Smooth muscle cell (in vitro differentiated cells): ENCODE results near the gene TET3. TPM values are rescaled to one million over a fixed set of nuclear protein-coding genes. Genes with fewer than 3 reads are reported as not detected.

ENCODE experiments used
- DNase-seq: peaks from one replicate; lab custom pipeline; 2025; ENCODE audit not compliant: unreplicated experiment; lab: John Stamatoyannopoulos, UW
- H2AFZ ChIP-seq: fragments of 200-600 bp; sonication (generic); 2 replicates; pipeline ENCODE4 v1.6.0; 2016; ENCODE audit warnings: antibody characterized with exemption, low read depth, mild to moderate bottlenecking
- H3F3A ChIP-seq: fragments of 200-600 bp; sonication (generic); 2 replicates; pipeline ENCODE4 v1.6.0; 2017; ENCODE audit warnings: antibody characterized with exemption, low read depth
- H3K27ac ChIP-seq: fragments of 200-600 bp; sonication (generic); 2 replicates; pipeline ENCODE4 v1.5.1; 2016; ENCODE audit warnings: low read depth, mild to moderate bottlenecking
- H3K27me3 ChIP-seq: fragments of 200-600 bp; sonication (generic); 2 replicates; pipeline ENCODE4 v1.6.1; 2016; ENCODE audit warnings: low read depth, mild to moderate bottlenecking
- H3K36me3 ChIP-seq: fragments of 200-600 bp; sonication (generic); 2 replicates; pipeline ENCODE4 v1.5.1; 2016; ENCODE audit warnings: low read depth
- H3K4me1 ChIP-seq: fragments of 200-600 bp; sonication (generic); 2 replicates; pipeline ENCODE4 v1.5.1; 2016; ENCODE audit warnings: low read depth
- H3K4me2 ChIP-seq: fragments of 200-600 bp; sonication (generic); 2 replicates; pipeline ENCODE4 v1.6.0; 2016; ENCODE audit warnings: mild to moderate bottlenecking
- H3K4me3 ChIP-seq: fragments of 200-600 bp; sonication (generic); 2 replicates; pipeline ENCODE4 v1.5.1; 2016; ENCODE audit warnings: mild to moderate bottlenecking
- H3K79me2 ChIP-seq: fragments of 200-600 bp; sonication (generic); 2 replicates; pipeline ENCODE4 v1.6.0; 2016; ENCODE audit warnings: low read depth, mild to moderate bottlenecking
- H3K9ac ChIP-seq: fragments of 200-600 bp; sonication (generic); 2 replicates; pipeline ENCODE4 v1.6.0; 2016; ENCODE audit warnings: low read depth
- H3K9me3 ChIP-seq: fragments of 200-600 bp; sonication (generic); replicated peaks from 2 replicates; pipeline ENCODE4 v1.5.1; 2016; ENCODE audit warnings: low read depth
- H4K20me1 ChIP-seq: fragments of 200-600 bp; sonication (generic); 2 replicates; pipeline ENCODE4 v1.6.0; 2016; ENCODE audit warnings: low read depth
- WGBS: methylation state at CpG from one replicate; pipeline ENCODE4 v1.1.7; 2016; ENCODE audit warnings: low lambda C conversion rate; 5-methylcytosine and 5-hydroxymethylcytosine counted together
- polyA plus RNA-seq: library from polyadenylated mRNA; unstranded; fragments of >200 nt; fragmentation: Nextera tagmentation; extraction: Ambion mirVana; gene quantifications from 2 replicates; pipeline ENCODE4 v1.2.1, GENCODE V29; 2016
- total RNA-seq: library from RNA; depleted of rRNA; stranded (reverse); fragments of >200 nt; gene quantifications from 2 replicates; pipeline ENCODE4 v1.2.3, GENCODE V29; 2014
- TF ChIP-seq, protein P1 (sequence below): fragments of 200-600 bp; sonication (generic); IDR thresholded peaks from 2 replicates; pipeline ENCODE4 v1.5.1; 2017; ENCODE audit warnings: borderline replicate concordance, mild to moderate bottlenecking, antibody characterized with exemption; ENCODE audit not compliant: insufficient read depth, poor library complexity, severe bottlenecking

TET3 gene
- total and polyA plus RNA-seq, 2 experiments from 2014 or later, result 3.2 to 12.7 TPM

DNA sequence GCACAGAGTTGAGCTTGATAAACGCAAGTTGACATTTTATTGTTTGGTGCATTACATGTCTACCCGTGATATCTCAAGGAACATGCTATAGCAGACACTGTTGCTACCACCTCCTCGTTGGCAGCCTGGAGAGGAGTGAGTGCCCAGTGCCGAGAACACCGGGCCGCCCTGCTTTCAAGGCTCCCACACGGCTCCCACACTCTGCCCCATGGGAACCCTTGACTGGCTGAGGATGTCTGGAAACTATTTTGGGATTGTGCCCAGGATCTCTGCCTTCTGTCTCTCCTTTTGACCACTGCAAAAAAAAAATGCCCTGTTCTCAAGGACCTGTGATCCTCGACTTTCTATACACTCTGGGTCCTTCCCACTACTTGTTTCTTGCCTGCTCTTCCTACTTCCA lies 21.1 kb downstream of the TET3 start:
- Histone ChIP-seq H3K4me1 (peaks cover 57% of the 10 kb centered on the region), H2AFZ (no peak overlapping the region), H3K9me3 (no peaks in the 10 kb centered on the region), H3K36me3 (no peaks in the 10 kb centered on the region), H3K27me3 (no peaks in the 10 kb centered on the region), H3F3A (peaks cover 13% of the 10 kb centered on the region), H3K79me2 (peaks cover 65% of the 10 kb centered on the region), H3K9ac (no peak overlapping the region), H4K20me1 (peaks cover 86% of the 10 kb centered on the region), H3K4me3 (no peak overlapping the region), H3K4me2 (peak overlapping the region; percentile 100), H3K27ac (no peak overlapping the region)
- 82% methylated on average over 8 of the region's 8 CpGs for WGBS
- no peak for DNase-seq
- TF ChIP-seq, protein P1, sequence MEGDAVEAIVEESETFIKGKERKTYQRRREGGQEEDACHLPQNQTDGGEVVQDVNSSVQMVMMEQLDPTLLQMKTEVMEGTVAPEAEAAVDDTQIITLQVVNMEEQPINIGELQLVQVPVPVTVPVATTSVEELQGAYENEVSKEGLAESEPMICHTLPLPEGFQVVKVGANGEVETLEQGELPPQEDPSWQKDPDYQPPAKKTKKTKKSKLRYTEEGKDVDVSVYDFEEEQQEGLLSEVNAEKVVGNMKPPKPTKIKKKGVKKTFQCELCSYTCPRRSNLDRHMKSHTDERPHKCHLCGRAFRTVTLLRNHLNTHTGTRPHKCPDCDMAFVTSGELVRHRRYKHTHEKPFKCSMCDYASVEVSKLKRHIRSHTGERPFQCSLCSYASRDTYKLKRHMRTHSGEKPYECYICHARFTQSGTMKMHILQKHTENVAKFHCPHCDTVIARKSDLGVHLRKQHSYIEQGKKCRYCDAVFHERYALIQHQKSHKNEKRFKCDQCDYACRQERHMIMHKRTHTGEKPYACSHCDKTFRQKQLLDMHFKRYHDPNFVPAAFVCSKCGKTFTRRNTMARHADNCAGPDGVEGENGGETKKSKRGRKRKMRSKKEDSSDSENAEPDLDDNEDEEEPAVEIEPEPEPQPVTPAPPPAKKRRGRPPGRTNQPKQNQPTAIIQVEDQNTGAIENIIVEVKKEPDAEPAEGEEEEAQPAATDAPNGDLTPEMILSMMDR, result no peak

DNA sequence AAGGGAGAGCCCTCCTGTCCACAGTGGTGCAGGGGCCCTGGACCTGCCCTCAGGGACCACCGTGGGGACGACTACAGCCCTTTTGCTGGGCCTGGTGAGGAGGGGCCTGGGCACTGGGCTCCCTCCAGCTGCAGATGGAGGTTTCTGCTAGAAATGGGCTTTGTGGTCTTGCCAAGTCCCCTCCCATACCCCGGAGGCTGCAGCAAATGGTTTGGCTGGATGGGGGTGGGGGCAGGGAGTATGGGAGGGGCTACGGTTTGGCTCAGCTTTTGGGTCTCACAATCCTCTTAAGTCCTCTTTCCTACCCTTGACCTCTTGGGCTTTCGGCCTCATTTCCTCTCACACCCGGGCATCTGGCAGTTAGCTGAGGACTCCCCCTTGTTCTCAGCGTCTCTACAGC lies 21.7 kb downstream of the TET3 start:
- no peak overlapping the region for H3K9ac ChIP-seq
- no peak overlapping the region for H2AFZ ChIP-seq
- WGBS, result 44% methylated on average over 7 of the region's 7 CpGs
- TF ChIP-seq, protein P1, result no peak
- H4K20me1 ChIP-seq, result peaks cover 86% of the 10 kb centered on the region
- no peak overlapping the region for H3K27ac ChIP-seq
- DNase-seq, result no peak
- no peaks in the 10 kb centered on the region for H3K27me3 ChIP-seq
- no peak overlapping the region for H3K4me3 ChIP-seq
- H3K9me3 ChIP-seq, result no peaks in the 10 kb centered on the region
- peaks cover 6% of the 10 kb centered on the region for H3F3A ChIP-seq
- H3K36me3 ChIP-seq, result no peaks in the 10 kb centered on the region
- H3K4me2 ChIP-seq, result peak overlapping the region; percentile 57
- H3K4me1 ChIP-seq, result peaks cover 51% of the 10 kb centered on the region
- peaks cover 72% of the 10 kb centered on the region for H3K79me2 ChIP-seq

DNA sequence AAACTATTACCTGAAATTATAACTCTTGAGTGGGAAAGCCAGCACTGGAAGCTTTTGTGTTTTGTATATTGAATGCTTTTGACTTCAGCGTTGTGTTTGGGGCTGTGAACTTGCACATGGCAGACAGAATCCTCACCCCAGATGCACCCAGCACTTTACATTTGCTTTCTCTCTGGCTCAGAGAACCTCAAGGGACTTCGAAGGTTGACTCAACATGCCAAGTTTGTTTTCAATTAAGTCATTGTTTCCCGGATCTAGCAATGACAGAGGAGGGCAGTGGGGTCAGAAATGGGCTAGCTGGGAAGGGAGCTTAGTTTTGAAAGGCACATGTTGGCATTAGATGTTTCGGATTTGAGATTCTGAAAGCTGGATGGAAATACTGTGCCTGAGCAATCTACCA lies 22.4 kb downstream of the TET3 start:
- peaks cover 86% of the 10 kb centered on the region for H4K20me1 ChIP-seq
- H3K79me2 ChIP-seq, result peaks cover 78% of the 10 kb centered on the region
- H3K9ac ChIP-seq, result no peak overlapping the region
- 73% methylated on average over 4 of the region's 4 CpGs for WGBS
- no peak overlapping the region for H3K27ac ChIP-seq
- TF ChIP-seq, protein P1, result no peak
- H3K4me2 ChIP-seq, result peak overlapping the region; percentile 57
- DNase-seq, result no peak
- H3K27me3 ChIP-seq, result no peaks in the 10 kb centered on the region
- H3K4me3 ChIP-seq, result no peak overlapping the region
- peaks cover 45% of the 10 kb centered on the region for H3K4me1 ChIP-seq
- peaks cover 6% of the 10 kb centered on the region for H3F3A ChIP-seq
- no peaks in the 10 kb centered on the region for H3K36me3 ChIP-seq
- no peak overlapping the region for H2AFZ ChIP-seq
- no peaks in the 10 kb centered on the region for H3K9me3 ChIP-seq

DNA sequence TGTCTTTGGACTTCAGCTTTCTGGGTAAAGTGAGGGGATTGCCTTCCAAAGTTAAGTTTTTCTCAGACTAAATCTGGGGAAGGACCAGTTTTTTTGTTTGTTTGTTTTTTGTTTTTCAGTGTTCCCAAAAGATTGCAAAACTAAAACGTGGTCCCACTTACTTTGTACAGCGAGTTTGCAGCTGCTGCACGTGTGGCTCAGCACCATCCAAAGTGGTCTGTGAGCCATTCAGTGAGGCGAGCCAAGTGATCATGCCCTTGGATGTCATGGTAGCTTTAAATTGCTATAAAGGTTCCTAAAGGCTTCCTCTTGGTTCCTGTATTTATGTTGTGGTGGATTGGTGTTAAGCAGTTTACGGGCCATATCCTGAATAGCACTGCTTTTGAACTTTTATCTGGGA lies 23.0 kb downstream of the TET3 start:
- peaks cover 92% of the 10 kb centered on the region for H4K20me1 ChIP-seq
- TF ChIP-seq, protein P1, result no peak

More for the DNA sequence above, 23.0 kb downstream of the TET3 start:
- Histone ChIP-seq H3F3A (peaks cover 6% of the 10 kb centered on the region), H3K79me2 (peaks cover 84% of the 10 kb centered on the region), H3K27ac (no peak overlapping the region), H2AFZ (no peak overlapping the region), H3K9ac (no peak overlapping the region), H3K4me1 (peaks cover 44% of the 10 kb centered on the region), H3K9me3 (no peaks in the 10 kb centered on the region), H3K4me2 (peak overlapping the region; percentile 57), H3K4me3 (no peak overlapping the region), H3K36me3 (no peaks in the 10 kb centered on the region), H3K27me3 (no peaks in the 10 kb centered on the region)
- no peak for DNase-seq
- WGBS, result 67% methylated on average over 5 of the region's 5 CpGs
